Measurements from ENCODE around the gene RHBDD1. TPM values are rescaled to one million over a fixed set of nuclear protein-coding genes. Genes with fewer than 3 reads are reported as not detected.

RHBDD1 gene
- polyA plus RNA-seq, 2 of the 4 experiments (the other 2 are of a cell fraction), result 8.3 to 46.9 TPM

GRCh38 chr2:226962176-226962773 is 126.4 kb downstream of the RHBDD1 start:
- H3K27ac ChIP-seq, result no peak overlapping the region
- no peak for ATAC-seq
- WGBS (ENCODE audit: missing lambda C conversion rate), result 86% methylated on average over 3 of the region's 3 CpGs
- no peak for DNase-seq (ENCODE audit: low read depth in 1 of 2, low spot score in 1 of 2)
- FAIRE-seq, result no peak
- ChIA-PET POLR2A (no interaction called here), CTCF (no interaction called here)
- H3K4me1 ChIP-seq, result peaks cover 10% of the 10 kb centered on the region
- TF ChIP-seq HEYL (CRISPR knock-in tag; IDR thresholded peaks at IDR 0.05), result no peak
- H3K4me3 ChIP-seq, result no peak overlapping the region
- no peak overlapping the region for H3K4me2 ChIP-seq
- H3K9me3 ChIP-seq, result no peaks in the 10 kb centered on the region

GRCh38 chr2:226963528-226963927 is 127.7 kb downstream of the RHBDD1 start:
- Histone ChIP-seq H3K27ac (peak overlapping the region; percentile 11 to 72; a peak in 4 of 6 replicates), H3K4me1 (peaks cover 10% of the 10 kb centered on the region), H3K4me2 (peak overlapping the region; percentile 39; the same call in 2 of the 3 replicates), H3K4me3 (no peak overlapping the region), H3K9me3 (no peaks in the 10 kb centered on the region)
- FAIRE-seq (no peak), ATAC-seq (peak in 1 of 2 experiments; percentile 82; a peak in 3 of 6 replicates), DNase-seq (ENCODE audit: low read depth in 1 of 2, low spot score in 1 of 2) (peak in 1 of 2 experiments; percentile 29)
- ChIA-PET POLR2A (no interaction called here), CTCF (interaction anchor here (1.0 kb wide), 1 partner anchor 22 kb away, joined by 5 read pairs; no protein-coding TSS in a partner anchor)
- TF ChIP-seq RFX5 (IDR thresholded peaks at IDR 0.05) (no peak), MAFK (IDR thresholded peaks at IDR 0.05; ENCODE audit: partially characterized antibody) (peak; percentile 60)
- WGBS (ENCODE audit: missing lambda C conversion rate), result 0% methylated on average over 1 of the region's 1 CpG

GRCh38 chr2:226965376-226965775 is 129.5 kb downstream of the RHBDD1 start:
- 100% methylated on average over 1 of the region's 1 CpG for WGBS (ENCODE audit: missing lambda C conversion rate)
- no peak for FAIRE-seq
- no peak overlapping the region for H3K27ac ChIP-seq
- no peak overlapping the region for H3K4me2 ChIP-seq
- H3K4me1 ChIP-seq, result peaks cover 10% of the 10 kb centered on the region
- no peak for ATAC-seq
- no peaks in the 10 kb centered on the region for H3K9me3 ChIP-seq
- no peak for DNase-seq (ENCODE audit: low read depth in 1 of 2, low spot score in 1 of 2)
- POLR2A ChIA-PET, result no interaction called here
- no peak overlapping the region for H3K4me3 ChIP-seq
- no peak for TF ChIP-seq FOSB (CRISPR knock-in tag; IDR thresholded peaks at IDR 0.05)
- no peak for TF ChIP-seq CTCF (IDR thresholded peaks at IDR 0.05)
- no peak for TF ChIP-seq HEYL (CRISPR knock-in tag; IDR thresholded peaks at IDR 0.05)
- TF ChIP-seq NR3C1 (IDR thresholded peaks at IDR 0.05), result no peak
- CTCF ChIA-PET, result no interaction called here

GRCh38 chr2:226969417-226970080 is 133.7 kb downstream of the RHBDD1 start:
- Histone ChIP-seq H3K27ac (no peak overlapping the region), H3K9me3 (no peaks in the 10 kb centered on the region), H3K4me1 (no peaks in the 10 kb centered on the region), H3K4me2 (no peak overlapping the region), H3K4me3 (no peak overlapping the region)
- CTCF ChIA-PET, result interaction anchor here (1.2 kb wide), 1 partner anchor 15 kb away, joined by 3 read pairs; no protein-coding TSS in a partner anchor
- ATAC-seq (no peak), FAIRE-seq (no peak), DNase-seq (ENCODE audit: low read depth in 1 of 2, low spot score in 1 of 2) (no peak)
- no peak for TF ChIP-seq POLR2AphosphoS2 (conservative IDR thresholded peaks at IDR 0.05; ENCODE audit: low read length)
- no peak for TF ChIP-seq RFX5 (IDR thresholded peaks at IDR 0.05)
- TF ChIP-seq FOSB (CRISPR knock-in tag; IDR thresholded peaks at IDR 0.05), result no peak
- TF ChIP-seq CHD2 (IDR thresholded peaks at IDR 0.05; ENCODE audit: low read length, partially characterized antibody), result no peak
- TF ChIP-seq POLR2A (IDR thresholded peaks at IDR 0.05; ENCODE audit: low read length), result no peak
- no peak for TF ChIP-seq EHMT2 (IDR thresholded peaks at IDR 0.05; ENCODE audit: low read depth)
- TF ChIP-seq BCL3 (IDR thresholded peaks at IDR 0.05), result no peak
- no peak for TF ChIP-seq EHF (CRISPR knock-in tag; IDR thresholded peaks at IDR 0.05)
- no peak for TF ChIP-seq SREBF2 (IDR thresholded peaks at IDR 0.05)
- TF ChIP-seq EP300 (IDR thresholded peaks at IDR 0.05), result no peak
- TF ChIP-seq RAD21 (conservative IDR thresholded peaks at IDR 0.05 in 1 of 2, IDR thresholded peaks at IDR 0.05 in 1 of 2), result no peak
- TF ChIP-seq KDM5A (IDR thresholded peaks at IDR 0.05), result no peak
- TF ChIP-seq MAX (IDR thresholded peaks at IDR 0.05), result no peak
- TF ChIP-seq MAFK (IDR thresholded peaks at IDR 0.05; ENCODE audit: partially characterized antibody), result no peak
- no peak for TF ChIP-seq ELK1 (IDR thresholded peaks at IDR 0.05; ENCODE audit: low read depth, low read length)
- no peak for TF ChIP-seq CEBPB (IDR thresholded peaks at IDR 0.05)
- POLR2A ChIA-PET, result no interaction called here
- 87% methylated on average over 6 of the region's 6 CpGs for WGBS (ENCODE audit: missing lambda C conversion rate)
